ENCODE data around the gene SELENOM.
A peak's percentile ranks its signal among the peaks of the same experiment; 100 is the strongest.

The SELENOM gene, protein sequence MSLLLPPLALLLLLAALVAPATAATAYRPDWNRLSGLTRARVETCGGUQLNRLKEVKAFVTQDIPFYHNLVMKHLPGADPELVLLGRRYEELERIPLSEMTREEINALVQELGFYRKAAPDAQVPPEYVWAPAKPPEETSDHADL

DNA sequence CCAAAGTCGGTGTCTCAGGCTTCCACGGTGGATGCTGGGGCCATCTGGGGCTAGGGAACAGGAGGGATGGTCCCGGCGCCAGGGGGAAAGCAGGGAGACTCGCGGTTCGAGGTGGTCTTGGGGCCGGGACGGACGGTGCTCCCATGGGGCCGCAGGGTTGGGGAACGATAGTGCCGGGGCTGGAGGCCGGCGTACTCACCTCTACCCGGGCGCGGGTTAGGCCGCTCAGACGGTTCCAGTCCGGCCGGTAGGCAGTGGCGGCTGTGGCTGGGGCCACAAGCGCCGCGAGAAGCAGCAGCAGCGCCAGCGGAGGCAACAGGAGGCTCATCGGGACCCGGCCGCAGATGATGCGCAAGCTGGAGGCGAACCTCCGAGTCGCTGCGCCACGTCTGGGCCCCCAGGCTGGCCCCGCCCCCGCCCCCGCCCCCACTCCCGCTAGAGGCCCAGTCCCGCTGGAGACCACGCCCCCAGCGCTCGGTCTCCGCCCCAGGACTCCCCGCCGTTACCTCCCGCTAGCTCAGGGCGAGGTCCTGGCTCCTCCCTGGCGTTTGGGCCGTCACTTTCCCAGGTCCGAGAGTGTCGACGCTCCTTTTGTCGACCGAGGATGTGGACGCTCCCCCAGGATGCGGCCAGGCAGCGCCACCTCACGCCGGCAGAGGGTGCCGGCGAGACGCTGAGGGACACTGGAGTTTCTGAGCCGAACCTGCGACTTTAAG lies at the start of gene SELENOM:
SELENOM (minus strand) TSS at position 391 of the 716 bp plus-strand sequence; CDS start at position 328, 63 bp downstream.
- peak; percentile 65 for DNase-seq (ENCODE audit: low read depth)

DNA sequence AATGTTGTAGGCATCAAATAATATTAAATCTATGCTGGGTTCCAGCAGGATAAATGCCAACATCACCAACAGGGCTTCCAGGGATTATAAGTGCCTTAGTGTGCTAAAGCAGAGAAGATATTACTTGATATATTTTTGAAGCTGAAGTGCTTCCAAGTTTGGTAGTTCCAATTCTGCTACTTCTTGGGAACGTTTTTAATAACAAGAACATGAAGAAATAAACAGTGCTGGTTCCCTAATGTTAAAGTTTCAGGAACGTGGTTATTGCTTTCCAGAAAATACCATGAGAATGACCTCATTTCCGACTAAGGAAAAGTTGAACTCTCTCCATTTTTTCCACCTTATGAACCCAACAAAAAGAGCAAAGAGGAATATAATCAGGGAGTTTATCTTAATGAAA lies 48.1 kb upstream of the SELENOM start:
- DNase-seq (ENCODE audit: low read depth): no peak

DNA sequence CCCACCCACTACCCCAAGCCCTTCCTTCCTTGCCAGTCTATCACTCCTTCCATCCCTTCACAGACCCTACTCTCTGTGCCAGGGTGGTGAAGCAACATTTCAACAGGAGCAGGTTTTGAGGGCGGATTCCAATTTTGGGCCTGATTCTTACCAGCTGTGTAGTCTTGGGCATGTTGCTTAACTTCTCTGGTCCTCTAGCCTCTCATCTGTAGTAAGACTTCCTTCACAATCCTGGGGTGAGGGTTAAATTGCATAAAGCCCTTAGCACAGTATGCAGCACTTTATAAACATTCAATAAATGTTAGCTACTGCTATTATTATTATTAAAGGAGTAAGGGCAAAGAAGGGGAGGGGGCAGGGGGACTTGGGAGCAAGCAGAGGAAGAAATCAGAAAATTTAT lies 47.6 kb upstream of the SELENOM start:
- DNase-seq (ENCODE audit: low read depth): no peak

DNA sequence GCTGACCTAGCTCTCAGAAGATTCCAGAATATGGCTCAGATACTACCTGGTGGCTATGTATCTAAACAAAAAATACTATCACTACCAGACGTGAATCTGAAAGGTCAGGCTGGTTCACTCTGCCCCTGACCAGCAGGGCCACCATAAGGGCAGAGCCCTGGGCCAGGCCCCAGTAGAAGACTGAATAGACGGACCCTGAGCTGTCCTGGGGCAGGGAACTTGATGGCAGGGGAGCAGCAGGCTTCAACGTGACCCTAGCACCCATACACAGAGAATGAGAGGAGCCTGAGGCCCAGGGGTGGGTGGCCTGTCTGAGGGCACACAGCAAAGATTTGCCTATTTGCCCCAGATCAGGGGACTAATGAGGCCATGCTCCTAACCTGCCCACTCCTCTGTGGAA lies 46.0 kb upstream of the SELENOM start:
- DNase-seq (ENCODE audit: low read depth): no peak

DNA sequence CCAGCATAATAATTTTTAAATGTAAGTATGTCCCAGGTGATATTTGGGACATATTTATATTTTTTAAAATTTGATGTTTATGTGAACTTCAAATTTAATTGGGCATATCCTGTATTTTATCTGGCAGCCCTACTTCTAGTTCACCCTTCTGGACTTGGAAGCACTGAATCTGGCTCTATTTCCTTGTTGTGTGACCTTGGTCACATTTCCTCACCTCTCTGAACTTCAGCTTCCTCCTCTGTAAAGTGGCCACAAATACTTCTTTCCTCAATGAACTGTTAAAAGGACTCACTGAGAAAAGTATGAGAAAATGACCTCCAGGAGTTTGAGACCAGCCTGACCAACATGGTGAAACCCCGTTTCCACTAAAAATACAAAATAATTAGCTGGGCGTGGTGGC lies 44.5 kb upstream of the SELENOM start:
- no peak for DNase-seq (ENCODE audit: low read depth)

DNA sequence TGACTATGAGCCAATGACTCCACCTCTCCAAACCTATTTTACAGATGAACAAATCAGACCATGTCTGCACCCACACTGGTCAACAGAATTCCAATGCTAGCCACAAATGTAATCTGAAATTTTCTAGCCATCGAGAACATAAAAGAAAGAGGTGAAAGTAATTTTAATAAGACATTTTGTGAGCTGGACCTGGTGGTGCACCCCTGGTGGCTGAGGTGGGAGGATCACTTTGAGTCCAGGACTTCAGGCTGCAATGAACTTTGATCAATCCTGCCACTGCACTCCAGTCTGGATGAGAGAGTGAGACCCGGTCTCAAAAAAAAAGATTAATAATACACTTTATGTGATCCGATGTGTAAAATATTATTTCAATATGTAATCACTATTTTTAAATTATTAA lies 43.2 kb upstream of the SELENOM start:
- DNase-seq (ENCODE audit: low read depth): no peak

DNA sequence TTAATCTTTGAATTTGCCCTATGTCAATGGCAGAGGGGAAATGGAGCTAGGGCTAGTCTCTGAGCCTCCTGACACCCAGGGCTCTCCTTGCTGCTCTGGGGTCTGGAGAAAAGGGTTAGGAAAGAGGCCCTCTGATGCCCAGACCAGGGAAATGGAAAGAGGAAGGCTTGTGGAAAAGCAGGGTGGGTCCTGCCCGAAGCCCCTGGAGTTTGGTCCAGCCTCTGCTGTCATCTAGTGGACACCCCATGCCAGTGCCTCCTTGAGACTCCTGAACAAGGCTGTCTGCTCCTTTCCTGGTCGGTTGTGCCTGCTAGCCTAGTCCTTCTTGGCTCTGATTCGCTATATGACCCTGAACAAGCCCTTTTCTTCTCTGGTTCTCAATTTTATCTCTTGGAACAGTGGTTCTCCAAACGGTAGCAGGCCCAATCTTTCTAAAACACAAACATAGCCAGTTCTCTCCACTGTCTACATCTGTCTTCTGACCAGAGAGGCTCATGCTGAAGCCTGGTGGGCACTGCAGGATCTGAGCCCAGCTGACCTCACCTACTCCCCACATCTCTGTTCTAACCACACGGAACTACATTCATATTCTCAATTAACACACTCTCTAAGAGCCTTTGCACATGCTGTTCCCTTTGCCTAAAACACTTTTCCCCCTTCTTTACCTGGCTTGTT lies 41.7 kb upstream of the SELENOM start:
- DNase-seq (ENCODE audit: low read depth): no peak

DNA sequence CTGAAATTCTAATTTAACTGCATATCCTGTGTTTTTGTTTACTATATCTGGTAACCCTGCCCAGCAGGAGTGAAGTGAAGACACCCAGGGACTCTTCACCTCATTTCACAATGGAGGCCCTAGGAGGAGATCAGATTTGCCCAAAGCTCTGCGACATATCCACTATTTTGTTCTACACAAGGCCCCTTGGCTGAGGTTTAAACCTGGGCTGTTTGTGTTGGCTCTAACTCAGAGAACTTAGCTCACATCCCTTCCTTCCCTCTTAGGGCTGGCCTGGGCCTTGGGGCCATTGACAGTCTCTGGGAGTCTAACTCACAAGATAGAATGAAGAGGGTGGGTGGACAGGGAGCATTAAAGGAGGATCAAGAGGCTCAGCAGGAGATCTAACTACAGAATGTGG lies 41.1 kb upstream of the SELENOM start:
- no peak for DNase-seq (ENCODE audit: low read depth)

DNA sequence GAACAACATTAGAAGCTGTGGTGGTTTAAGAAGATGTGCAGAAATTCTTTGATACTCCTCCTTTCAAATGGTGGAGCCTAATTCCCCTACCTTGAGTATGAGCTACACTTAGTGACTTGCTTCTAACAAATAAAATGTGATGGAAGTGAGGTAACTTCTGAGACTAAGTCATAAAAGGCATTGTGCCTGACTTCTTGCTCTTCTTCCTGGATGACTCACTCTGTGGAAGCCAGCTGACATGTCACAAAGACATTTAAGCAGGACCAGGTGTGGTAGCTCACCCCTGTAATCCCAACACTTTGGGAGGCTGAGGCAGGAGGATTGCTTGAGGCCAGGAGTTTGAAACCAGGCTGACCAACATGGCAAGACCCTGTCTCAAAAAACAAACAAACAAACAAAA lies 36.9 kb upstream of the SELENOM start:
- no peak for DNase-seq (ENCODE audit: low read depth)

DNA sequence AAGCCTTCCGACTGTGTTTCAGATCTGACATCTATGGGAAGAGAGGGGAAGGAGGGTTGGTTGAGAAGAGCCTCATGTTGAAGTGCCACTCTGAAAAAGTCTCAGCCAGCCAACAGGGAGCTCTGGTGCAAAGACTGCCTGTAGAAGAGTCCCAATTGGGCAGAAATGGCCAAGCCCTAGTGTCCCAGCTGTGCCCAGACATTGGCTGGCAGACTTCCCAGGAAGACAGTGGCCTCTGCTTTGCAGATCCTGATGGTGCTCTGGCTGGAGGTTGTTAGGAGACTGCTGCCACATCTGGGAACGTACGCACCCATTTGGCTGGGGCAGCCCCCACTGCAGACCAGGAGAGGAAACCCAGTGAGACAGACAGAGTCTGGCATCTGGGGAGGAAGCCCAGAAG lies 36.2 kb upstream of the SELENOM start:
- DNase-seq (ENCODE audit: low read depth): no peak

DNA sequence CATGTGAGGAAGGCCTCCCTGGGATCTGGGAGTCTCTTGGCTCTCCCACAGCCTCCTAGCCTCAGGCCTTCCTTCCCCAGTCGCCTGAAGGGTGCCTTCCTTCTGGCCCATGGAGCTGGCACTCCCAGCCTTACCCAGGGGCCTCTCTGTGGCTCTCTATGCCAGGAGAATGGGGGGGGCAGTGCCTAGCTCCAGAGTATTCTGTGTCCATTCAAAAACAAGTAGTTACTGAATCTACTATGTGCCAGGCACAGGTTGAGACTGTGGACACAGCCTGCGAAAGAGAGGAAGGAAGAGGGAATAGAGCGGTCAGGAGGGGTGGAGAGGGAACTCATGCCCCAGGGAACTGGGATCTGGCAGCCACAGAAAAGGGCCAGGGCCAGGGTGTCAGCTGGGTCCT lies 35.7 kb upstream of the SELENOM start:
- DNase-seq (ENCODE audit: low read depth): no peak

DNA sequence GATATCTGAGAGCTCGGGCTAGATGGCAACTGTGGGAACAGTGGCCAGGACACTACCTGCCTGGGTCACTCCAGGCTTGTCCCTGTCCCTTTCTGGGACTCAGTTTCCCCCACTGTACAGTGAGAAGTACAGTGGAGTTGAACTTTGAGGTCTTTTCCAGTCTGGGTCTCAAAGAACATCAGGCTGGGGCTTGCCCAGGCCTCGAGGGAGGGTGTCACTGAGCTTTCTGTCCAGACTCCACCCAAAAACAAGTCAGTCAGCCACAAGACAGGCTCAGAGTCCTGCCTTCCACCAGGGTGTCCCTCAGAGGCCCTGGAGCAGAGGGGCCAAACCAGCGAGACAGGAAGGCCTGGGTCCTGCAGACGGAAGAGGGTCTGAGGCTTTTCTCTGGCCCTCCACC lies 34.9 kb upstream of the SELENOM start:
- no peak for DNase-seq (ENCODE audit: low read depth)

DNA sequence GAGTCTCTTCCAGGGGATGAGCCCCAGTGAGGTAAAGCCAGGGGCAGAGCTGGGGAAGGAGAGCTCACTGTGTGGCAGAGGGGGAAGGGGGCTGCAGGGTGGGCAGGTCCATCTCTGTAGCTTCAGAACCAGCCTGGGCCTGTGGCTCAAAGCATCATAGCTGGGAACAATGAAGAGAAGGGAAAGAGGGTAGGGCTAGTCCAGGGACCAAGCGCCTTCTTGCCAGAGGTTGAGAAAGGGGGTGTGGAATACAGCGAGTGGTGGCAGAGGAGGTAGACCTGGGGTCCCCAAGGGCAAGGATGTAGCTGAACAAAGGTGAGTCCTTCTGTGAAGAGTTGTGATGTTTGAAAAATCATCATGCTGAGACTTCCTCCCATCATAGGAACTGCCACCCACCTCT lies 34.2 kb upstream of the SELENOM start:
- no peak for DNase-seq (ENCODE audit: low read depth)

DNA sequence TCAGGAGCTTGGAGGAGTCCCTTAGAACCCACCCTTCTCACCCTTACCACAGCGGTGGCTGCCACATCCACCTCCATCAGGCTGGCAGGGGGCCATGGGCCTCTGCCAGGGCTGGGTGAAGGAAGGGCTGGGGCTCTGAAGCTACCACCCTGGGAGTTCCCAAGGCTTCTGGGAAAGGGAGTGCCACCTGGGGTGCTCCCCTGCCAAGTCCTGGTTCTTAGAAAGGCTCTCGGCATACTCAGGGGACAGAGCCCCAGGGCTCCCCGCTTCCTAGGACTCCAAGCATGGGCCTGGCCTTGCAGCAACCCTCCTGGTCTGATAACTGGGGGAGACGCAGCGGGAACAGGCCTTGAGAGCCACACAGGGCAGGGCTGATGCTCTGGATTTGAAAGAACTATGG lies 33.4 kb upstream of the SELENOM start:
- DNase-seq (ENCODE audit: low read depth): no peak

DNA sequence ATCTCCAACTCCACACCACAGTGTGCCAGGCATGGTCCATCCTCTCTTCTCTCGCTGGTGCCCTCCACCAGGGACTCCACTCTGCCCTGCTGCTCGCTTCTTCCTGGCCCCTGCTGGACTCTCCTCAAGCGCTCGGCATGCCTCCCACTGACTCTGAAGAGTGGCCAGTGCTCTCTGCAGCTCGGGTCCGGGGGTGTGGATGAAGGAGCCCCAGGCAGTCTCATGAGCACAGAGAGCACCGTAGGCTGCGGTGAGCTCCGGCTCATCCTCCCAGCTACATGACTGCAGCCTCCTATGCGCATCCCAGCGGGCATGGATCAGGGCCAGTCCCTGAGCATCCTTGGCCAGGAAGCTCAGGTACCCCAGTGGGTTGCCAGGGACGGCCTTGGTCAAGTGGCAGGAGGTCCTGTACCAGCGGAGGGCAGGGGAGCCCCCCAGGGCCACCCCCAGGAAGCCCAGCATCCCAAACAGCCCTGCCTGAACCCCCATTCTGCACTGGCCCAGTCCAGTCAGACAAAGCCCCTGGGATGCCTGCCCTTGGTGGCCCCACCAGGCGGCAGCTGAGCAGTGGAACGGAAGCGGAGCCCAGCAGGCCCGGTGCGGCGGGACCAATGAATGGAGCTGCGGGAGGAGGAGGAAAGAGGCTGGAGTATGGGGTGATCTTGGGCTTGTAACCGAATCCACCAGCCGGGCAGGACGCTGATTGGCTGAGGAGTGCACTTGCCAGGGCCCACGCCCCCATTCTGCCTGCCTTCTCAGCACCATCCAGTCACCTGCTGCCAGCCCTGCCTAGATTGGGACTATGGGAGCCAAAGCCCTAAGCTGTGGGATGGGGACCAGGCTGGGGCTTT lies 32.7 kb upstream of the SELENOM start, which contains the start of gene PLA2G3:
PLA2G3 (minus strand) TSS at position 643 of the 851 bp plus-strand sequence; CDS start at position 489, 154 bp downstream.
- no peak for DNase-seq (ENCODE audit: low read depth)

DNA sequence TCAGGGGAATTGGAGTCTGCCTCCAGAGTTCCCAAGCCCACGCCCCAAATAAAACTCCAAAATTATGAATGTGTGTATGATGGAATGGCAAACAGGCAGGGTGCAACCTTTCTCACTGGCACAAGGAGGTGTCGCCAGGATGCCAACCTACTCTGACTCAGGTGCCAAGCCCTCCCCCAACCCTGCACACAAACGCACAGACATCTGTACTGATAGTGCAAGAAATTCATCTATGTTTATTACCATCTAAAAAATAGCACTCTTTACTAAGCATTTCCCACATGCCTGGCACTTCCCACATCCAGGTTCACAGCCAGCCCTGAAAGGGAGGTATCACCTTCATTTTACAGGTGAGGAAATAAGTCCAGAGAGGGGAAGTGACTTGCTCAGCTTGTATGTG lies 31.7 kb upstream of the SELENOM start:
- DNase-seq (ENCODE audit: low read depth): no peak

DNA sequence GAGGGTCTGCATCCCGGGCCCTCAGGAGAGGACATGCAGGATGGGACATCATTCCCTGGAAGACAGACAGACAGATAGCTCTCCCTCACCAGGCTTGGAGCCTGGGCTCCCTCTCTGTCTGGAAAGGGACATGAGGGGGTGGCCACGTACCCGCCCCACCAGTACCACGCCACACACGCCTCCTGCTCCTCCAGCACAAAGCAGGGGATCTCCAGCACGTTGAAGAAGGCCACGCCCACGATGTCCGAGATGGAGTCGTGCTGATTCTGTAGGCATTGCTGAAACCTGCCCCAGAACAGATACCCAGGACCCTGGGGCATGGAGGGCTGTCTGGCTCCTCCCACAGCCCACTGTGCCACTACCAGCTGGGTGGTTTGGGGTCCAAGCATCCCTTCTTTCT lies 30.8 kb upstream of the SELENOM start:
- no peak for DNase-seq (ENCODE audit: low read depth)

DNA sequence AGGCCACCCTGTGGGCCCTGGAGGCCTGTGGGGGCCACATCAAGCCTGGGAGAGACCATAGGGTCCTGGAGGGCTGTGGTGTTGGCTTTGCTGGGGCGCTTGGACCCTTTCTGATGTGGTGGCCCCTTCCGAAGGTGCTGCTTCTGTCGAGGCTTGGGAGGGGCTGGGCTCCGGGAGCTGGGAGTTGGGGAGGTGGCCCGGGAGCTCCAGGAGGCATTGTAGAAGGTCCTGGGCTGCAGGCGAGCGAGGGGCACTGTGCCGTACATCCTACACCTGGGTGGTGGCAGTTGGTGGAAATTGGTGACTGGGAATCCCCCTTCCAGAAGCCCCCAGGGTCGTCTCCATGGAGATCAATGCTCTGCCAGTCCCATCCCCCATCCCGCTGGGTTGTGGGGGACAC lies 30.4 kb upstream of the SELENOM start:
- no peak for DNase-seq (ENCODE audit: low read depth)

DNA sequence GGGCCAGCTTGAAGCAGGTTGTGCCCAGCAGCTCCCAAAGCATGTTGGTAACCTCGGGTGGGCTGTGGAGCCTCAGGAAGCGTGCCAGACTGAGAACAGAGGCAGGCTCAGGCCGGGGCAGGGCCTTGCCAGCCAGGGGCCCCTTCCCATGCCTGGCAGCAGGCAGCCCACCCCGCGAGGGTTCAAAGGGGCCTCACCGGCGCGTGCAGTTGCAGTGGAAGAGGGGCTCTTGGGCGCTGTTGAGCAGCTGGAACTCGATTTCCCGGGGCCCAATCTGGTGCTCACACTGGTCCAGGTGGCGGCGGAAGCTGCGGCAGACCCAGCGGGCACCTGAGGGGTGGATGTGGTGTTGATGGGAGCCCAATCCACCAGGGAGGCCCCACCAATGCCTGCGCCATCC lies 29.3 kb upstream of the SELENOM start:
- DNase-seq (ENCODE audit: low read depth): no peak

DNA sequence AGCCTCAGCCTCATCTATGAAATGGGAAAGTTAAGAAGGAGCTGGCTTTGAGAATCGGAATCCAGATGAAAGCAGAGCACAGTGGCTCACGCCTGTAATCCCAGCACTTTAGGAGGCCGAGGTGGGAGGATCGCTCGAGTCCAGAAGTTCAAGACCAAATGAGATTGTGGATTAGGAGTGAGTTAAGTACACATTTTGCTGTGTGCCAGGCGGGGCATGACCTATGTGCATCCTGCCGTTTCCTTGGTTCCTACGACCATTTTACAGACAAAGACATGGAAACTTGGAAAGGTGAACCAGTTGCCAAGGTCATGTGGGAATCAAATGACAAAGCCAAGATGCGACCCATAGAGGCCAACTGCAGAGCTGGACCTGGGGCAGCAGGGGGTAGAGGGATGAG lies 28.8 kb upstream of the SELENOM start:
- DNase-seq (ENCODE audit: low read depth): no peak

DNA sequence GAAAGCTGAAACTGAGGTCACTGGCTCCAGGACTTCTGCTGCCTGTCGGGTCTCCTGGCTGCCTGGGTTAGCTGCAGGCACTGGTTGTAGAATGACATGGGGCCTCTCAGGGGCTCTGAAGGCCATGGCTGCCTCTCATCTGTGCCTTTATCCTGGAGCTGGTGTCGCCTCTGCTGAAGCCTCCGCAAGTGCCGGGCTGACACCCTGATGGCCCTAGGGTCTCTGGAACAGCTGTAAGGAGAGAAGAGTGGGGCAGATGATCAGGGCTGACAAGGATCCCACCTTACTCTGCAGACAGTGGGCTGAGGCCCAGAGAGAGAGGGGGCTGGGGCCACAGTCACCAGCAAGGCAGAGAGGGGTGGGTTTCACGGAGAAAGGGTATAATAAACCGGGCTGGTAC lies 28.3 kb upstream of the SELENOM start:
- DNase-seq (ENCODE audit: low read depth): no peak

DNA sequence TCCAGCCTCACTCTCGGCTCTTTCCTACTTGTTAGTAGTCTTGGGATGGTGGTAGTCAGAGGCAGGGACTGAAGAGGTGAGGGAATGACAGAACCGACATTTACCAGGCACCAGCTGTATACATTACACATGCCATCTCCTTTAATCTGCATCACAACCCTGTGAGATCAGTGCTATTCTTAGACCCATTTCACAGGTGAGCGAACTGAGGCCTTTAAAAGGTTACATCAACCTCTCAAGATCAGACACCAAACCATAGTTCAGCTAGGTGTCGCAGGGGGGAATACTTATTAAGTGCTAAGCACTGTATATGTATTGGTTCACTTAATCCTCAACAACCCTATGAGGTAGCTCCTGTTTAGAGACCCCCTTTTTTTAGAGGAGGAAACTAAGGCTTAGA lies 27.3 kb upstream of the SELENOM start:
- DNase-seq (ENCODE audit: low read depth): no peak

DNA sequence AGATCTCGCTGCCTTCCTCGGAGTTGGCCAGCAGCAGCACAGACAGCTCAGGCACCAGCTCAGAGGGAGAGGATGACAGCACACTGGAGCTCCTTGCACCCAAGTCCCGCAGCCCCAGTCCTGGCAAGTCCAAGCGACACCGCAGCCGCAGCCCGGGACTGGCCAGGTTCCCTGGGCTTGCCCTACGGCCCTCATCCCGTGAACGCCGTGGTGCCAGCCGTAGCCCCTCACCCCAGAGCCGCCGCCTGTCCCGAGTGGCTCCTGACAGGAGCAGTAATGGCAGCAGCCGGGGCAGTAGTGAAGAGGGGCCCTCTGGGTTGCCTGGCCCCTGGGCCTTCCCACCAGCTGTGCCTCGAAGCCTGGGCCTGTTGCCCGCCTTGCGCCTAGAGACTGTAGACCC lies 26.5 kb upstream of the SELENOM start:
- DNase-seq (ENCODE audit: low read depth): no peak
